Stimulated activated CD8-positive, alpha-beta memory T cell treated with anti-CD3 and anti-CD28 coated beads, Interleukin-7, amount 100 ng/mL, for 1 hour (primary cell): Measurements from ENCODE around the gene RAB28.

Experiments used
- DNase-seq, 2 donors: peaks; one replicate each; pipeline ENCODE4 v3.0.0-alpha.2; 2020; ENCODE audit warnings: low read depth in 2 of 2

RAB28 gene

DNA sequence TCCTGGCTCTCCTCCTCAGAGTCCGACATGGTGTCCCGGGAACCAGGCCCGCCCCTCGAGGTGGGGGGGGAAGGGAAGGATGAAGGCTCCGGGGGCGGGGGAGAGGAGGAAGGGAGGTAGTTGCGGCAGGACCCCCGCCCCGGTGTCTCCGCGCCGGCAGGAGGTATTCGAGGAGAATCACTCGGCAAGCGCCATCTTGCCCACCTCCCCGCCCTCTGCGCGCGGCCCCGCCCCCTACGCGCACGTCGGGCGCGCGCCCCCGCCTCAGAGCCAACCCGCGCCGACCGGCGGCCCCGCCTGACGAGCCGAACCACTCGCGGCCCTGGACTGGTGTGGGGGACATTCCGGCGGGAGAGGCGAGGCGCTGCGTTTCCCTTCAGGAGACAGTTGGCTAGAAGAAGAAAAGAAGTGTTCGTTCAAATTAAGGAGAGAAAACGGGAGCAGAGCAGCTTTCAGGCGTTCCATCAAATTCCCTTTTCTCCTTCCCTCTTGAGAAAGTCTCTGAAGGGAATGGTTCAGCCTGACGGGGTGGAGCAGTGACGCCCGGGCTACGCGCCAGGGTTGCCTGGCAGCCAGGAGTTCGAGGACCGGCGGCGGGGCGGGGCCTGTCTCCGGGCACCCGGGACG lies at the start of gene RAB28:
RAB28 (minus strand) TSS at position 219 of the 627 bp plus-strand sequence.
- DNase-seq = peak; percentile 81

DNA sequence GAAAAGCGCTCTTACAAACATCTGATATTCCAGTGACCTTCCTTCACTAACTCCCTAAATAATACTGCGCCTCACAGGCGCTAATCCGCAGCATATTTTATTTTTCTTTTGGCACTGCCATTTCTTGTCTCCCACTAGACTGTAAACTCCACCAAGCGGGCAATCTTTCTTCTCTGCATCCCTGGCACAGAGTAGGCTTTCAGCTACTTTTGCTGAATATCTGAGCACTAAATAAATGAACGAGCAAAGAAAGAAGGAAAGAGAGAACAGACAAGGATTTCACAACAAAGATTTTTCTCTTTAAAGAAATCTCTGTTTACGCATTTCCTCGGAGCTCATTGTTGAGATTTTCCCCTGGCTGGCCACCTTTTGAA lies 47.5 kb upstream of the RAB28 start:
- DNase-seq = no peak

DNA sequence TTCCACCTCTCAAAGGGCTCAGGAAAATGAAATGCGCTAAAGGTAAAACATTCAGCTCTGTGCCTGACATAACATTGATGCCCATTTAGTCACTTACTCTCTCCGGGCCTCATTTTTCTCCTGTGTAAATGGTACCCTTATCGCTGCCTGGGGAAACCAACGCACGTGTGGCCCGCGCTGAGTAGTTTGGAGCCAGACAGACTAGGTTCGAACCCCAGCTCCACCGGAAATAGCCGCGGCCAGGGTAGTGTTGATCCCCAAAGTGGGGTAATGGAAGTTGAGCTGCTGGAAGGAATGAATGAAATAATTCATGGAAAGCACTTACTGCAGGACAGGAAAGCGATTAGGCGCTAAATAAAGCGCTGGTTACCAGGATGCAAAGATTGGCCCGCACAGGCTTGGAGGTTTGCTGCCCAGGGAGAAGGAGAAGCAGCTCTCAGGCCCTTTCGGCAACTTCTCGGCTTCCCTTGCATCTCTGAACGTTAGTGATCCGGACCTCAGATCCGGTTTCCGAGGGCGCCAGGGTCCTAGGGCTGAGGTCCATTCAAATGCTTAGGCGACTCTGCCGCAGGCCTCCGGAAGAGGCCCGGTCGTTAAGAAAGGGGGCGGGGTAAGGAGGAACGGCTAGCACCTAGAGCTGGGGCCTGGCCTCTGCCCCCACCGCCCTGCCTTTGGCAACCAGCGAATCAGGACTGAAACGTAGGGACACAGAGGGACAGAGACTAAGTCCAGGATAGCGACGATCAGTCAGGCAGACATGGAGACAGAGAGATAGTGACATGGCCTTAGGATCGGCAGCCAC lies 46.9 kb upstream of the RAB28 start:
- DNase-seq = no peak

DNA sequence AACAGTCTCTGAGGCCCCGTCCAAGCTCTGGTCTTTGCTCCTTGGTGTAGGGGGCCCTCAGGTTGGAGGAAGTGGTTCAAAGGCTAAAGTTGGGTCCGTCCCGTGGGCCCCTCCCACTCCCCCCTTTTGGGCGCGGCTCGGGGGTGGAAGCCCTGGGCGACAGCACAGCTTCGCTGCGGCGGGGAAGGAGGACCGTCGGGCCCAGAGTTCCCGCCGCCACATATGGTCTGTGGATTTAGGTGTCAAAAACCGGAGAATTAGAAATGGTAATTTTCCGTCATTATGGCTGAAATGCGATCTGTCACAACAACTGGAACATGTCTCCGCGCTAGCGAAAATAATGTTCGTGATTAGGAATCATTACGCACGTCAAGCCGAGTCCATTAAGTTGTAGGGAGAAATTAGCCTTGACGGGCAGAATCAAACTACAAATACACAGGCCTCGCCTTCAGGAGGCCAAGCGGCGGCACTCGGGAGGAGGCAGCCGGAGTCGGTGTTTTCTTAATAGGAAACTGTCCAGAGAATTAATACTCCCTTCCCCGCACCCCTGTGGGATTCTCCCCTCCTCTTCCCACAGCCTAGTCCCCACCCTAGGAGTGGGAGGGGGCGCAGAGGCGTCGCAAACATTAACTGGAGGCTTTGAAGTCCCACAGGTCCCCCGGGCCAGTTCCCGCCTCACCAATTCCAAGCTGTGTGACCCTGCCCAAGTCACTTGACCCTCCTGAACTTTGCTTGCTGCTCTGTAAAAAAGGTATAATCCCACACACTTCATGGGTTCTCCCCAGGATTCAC lies 45.2 kb upstream of the RAB28 start:
- DNase-seq = no peak

DNA sequence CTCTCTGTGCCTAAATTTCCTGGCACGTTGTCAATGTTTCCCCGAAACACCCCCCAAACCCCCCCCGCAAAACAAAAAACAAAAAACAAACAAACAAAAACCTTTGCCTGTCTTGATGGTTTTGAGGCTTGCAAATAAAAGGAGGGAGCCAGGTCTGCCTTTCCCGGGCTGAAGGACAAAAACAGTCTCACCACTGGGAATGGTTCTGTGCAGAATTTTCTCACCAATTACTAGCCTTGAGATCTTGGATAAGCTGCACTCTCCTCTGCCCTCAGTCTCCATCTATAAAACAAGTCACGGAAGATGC lies 44.6 kb upstream of the RAB28 start:
- DNase-seq = no peak

DNA sequence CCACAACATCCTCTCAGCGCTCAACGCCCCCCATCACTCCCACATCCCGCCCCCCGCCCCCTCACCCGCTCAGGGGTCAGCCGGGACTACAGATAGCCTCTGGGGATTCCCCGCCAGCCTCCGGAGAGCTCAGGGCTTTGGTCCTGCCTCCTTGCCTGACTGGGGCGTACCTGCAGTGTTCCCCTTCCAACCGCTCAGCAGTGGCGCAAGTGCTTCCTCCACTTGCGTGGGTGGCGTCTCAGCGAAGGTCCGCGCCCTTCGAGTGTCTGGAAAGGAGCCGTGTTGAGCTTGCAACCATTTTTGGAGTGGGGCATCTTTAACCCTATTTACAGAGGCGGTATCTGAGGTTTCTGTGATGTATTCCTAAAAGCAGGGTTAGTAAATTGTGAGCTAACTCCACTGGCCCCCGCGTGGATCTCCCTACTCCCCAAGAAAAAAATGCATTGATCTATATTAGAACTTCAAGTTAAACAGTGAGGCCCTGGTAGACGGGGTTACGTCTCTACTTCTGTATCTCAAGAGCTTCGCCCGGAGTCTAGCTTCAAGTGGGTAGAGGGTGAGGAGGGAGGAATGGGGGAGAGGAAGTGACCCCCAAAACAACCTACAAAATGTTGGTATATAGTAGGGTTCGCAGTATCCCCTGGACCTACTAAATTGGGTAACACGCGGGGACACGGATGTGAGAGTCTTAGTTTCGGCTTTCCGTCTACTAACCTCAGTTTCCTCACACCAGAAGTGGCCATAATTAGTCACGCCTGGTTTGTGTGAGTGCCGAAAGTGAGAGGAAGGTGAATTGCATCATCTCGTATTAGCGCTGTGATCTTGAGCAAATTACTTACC lies 44.1 kb upstream of the RAB28 start:
- no peak for DNase-seq

DNA sequence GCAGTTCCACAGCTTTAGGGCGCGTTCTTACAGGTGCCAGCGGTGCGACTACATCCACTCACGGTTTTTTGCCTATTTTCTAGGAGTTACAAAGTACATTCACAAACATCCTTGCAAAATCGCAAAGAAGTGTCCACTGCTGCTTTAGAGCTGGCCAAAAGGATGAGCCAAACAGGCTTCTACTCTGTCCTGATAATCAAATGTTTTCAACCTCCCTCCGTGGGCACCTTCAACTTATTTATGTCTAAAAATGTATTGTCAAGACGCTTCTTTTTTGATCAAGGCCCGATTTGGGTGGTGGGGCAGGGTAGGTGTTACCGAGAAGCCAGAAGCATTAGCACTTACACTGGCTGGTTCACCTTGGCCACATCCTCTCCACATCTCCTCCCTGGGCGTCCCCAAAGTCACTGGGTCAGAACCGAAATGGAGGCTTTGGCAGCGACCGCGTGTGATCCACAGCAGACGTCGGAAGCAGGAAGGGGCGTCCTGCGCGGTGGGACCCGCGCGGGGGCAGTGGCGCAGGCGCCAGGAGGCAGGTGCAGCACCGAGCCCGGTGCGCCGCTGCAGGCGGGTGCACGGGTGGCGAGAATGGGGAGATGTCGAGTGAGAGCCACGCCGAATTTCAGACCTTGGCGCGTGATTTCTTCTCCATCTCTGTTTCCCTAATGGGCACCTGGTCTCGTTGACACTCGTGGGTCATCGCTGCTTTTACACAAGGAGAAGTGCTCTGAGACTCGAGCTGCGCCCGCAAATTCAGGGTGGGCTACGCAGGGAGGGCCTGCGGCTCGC lies 43.2 kb upstream of the RAB28 start:
- DNase-seq = no peak

DNA sequence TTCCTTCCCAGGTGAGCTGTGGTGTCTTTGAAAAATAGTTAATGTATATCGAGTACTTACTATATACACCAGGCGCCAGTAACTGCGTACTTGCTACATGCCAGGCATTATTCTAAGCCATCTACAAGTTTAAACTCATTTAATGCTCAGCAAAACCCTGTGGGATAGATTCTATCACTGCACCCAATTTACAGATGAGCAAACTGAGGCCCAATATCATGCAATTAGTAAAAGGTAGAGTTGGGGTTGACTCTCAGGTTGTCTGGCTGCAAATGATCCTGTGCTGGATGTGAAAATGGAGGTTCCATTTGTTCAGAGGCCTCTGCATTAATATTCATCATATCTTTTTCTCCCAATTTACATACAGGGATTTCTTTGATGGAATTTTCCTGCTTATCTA lies 42.5 kb upstream of the RAB28 start:
- no peak for DNase-seq

DNA sequence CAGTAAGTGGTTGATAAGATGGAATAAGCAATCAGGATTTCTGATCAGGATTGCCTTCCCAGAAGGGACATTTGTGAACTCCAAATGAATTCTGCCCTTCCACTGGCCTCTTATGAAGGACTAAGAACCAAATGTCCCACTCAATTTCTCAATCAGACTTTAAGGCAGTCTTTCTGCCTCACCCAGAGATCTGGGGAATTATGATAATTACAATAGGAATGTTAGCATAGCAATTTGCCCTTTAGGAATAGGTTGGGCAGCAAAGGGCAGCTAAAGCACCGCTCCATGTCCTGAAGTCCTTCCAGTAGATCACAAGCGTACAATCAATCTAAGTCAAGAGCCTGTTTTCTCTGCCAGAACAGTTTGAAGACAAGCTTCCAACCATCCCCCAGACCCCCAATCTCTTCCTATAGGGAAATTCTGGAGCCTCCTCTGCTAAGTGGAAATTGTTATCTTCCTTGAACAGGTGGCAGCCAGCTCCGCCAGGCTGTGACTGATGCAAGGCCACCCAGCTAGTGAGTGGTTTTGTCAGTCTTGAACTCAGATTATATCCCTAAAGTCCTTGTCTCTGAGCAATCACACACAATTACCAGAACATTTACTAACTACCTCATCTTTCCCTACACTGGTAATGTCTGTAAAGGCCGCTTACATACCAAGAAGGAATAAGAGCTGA lies 41.6 kb upstream of the RAB28 start:
- DNase-seq = no peak

DNA sequence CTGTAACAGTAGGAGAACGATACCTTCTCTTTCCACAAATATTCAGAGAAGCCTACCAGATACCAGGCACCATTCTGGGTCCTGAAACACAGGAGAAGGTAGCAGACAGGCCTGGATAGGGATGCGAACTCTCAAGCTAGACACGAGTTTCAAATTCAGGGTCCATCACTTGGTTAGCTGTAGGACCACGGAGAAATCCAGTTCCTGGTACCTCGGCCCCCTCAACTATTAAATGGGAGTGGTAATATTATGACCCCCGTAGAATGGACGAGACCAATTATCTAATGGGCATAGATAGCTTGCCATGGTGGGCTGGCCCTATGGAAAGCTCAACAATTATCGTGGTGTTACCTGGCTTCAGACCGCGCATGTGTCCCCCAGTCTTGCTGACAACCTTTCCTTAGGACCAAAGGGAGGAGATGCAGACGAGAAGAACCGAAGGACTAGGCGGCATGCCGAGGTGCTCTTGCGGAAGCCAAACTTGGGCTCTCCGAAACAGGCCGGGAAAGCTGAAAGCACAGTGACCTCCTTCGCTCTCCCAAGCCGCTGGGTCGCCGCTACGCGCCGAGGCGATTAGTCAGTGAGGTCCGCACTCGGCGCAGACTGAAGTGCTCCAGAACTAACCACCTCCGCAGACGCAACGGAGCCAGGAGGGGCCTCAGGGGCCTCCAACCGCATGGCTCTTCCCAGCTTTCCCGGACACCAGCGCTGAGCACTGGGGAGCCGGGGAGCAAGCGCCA lies 40.5 kb upstream of the RAB28 start:
- DNase-seq = no peak

DNA sequence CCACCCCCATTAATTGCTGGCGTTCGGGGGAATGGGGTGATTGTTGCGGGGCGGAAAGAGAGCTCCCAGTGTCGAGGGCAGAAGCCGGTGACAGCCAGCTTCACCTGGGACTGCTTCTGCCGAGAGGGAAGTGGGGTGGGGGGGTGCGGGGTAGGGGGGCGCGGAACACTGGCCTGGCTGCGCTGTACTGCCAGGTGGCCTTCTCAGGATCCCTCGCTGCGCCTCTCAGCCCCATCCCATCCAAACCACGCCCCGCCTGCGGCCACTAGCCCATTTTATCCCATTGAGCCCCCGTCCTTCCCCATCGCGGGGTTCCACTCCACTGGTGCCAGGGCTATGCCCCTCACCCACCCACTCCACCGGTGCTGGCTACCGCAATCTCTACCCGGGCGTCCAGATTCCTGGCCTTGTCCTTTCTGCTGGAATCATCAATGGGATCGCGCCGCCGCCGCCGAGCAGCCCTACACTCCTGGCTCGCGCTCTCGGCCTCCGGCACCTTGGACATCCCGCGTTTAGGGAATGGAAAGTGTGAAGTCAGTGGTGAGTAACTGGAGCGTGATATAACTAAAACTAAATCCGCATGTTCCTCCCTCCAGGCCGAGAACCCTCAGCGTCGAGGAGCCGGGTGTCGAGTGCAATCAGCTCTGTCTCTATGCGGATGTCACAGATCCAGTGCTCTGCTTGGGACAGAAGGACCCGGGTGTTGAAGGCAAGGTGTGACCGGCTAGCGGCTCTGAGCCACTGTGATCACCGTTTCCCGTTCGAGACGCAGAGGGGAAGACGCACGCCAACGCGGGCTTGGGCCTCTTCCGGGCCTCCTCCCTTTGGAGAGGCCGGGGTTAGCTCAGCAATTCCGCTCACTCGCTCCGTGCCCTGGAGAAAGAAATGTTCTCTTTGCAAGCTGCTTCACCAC lies 39.7 kb upstream of the RAB28 start:
- no peak for DNase-seq

DNA sequence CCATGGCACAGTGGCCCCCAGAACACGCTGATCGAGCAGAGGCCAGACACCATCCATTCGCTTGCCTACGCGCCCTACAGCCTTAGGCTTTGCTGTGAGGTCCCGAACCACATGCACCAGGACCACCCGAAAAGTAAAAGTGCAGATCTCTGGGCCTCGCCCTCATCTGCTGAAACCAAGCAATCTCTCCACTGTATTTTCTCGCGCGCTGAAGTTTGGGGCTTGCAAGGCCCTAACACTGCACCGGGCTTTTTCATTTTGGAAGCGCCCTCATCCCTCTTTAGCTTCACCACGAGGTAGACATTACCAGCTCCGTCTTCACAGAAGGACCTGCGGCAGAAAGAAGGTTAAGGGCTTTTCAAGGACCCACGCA lies 39.0 kb upstream of the RAB28 start:
- no peak for DNase-seq

DNA sequence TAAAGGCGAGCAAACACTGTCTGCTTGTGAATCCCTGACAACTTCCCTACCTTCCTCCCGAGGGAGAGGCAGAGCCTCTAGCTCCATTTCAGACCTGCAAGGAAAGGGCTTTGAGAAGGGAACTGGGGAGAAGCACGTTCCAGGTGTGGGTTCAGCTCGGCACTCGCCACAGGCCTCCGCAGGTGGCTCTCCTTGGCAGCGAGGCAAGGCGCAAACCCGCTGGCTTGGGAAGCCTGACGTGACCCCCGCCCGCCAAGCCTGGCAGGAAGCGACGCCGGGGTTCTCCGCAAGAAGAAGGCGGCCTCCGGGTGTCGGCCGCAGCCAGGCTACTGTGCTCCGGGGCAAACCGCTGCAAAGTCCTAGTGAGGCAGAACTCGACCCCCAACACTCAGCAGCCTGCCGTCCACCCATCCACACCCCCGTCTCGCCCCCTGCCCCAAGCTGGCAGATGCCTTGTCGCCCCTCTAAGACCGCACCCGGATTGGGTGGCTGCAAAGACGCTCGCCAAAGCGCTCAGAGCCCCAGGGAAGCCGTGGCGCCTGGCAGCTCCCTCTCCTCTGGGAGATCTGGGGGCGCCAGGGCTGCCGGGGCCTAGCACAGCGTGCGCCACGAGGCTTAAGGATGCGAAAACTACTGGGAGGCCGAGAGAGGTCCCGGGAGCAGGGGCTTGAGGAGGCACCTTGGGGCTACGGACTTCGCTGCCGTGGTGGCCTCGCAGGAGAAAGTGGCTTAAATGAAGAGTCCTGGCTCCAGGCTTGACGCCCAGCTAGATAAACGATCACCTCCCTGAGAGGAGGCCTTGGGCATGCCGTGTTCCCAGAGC lies 38.4 kb upstream of the RAB28 start:
- DNase-seq = no peak

DNA sequence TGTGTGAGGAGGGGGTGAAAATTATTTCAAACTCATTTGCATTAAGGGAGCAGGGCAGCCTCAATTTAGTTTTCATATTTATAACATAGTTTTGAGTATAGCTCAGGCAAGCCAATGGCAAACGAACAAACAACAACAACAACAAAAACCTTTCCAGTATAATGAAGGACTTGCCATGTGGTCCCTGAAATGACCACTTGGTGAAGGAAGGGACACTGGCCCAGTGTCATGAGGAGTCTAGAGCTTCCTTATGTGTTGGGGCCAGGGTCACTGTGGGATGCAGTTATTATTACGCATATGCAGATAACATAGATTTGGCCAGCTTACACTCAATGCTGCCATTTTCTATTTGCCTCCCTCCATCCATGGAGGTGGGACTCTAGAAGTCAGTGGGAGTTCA lies 36.9 kb upstream of the RAB28 start:
- no peak for DNase-seq

DNA sequence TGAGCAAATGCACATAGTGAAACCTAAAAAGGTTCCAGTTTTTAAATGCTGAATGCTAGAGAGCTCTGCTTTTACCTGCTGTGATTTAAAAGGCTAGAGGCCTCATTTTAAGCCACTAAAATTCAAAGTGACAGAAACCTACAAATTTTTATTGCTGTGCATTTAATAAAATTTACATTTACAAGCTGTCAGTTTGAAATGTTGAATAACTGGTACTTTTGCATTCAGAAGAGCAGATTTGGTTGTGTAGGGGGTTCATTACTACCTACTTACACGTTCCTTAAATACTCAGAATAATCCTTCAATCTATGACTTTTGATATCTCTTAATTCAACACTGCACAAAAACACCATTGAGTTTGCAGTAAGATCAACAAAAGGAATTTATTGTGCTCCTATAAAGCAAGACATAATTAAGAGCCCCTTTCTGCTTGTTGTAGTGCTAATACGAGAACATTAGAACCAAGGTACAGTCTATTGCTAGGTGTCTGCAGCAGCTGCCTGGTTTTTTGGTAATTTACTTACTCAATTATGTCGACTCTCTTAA lies 32.2 kb upstream of the RAB28 start:
- no peak for DNase-seq

DNA sequence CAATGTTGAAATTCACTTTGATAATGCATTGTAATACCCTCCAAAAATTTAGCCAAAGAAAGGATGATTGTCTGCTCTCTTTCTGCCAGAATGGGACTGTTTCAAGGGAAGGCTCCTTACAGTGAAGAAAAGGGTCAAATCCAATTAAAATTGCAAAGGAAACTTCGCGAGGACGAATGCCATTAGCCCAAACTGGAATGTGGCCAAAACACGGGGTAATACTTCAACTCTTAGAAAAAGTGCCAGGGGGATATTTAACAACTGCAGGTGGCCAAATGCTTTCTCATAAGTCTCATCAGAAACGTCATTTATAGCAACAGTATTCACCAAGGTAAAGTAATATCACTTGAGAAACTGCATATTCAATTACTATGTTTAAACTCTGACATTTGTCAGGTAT lies 31.1 kb upstream of the RAB28 start:
- no peak for DNase-seq

DNA sequence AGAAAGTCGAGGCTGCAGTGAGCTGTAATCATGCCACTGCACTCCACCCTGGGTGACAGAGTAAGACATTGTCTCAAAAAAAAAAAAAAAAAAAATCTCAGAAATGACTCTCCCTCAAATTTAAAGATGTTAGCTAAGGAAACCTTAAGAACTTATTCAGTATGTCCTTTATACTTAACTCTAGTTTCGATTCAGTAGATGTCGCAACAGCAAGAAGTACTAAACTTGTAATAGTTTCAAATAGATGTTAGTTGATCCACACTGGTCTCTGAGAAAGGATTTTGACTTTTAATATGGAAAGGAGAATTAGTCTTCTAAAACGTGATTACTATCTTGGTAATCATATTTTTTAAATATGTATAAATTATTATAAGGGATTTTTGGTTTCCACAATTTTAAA lies 30.6 kb upstream of the RAB28 start:
- no peak for DNase-seq

DNA sequence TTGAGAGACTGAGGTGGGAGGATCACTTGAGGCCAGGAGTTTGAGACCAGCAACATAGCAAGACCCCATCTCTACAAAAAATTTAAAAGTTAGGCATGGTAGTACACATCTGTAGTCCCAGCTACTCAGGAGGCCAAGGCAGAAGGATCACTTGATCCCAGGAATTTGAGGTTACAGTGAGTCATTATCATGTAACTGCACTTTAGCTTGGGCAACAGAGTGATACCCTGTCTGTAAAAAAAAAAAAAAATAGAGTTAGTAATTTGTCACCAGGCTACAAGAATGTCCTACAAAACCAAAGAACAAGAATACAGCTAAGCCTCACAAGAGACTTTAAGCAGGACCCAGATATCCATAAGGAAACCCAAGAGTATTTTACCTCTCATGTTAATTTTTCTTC lies 27.0 kb upstream of the RAB28 start:
- DNase-seq = no peak
